ENCODE measurements around the gene PDLIM4. TPM values are rescaled to one million over a fixed set of nuclear protein-coding genes. Genes with fewer than 3 reads are reported as not detected.

The PDLIM4 gene
- total RNA-seq, 1 donor = 67.7 TPM

GRCh38 chr5:132232465-132232864, 25.0 kb upstream of the PDLIM4 start:
- Histone ChIP-seq H3K79me2 (ENCODE audit: insufficient read depth, low read length) (no peaks in the 10 kb centered on the region), H3K27me3 (ENCODE audit: insufficient read depth, low read length) (no peaks in the 10 kb centered on the region), H3K9me3 (ENCODE audit: low read depth, low read length) (no peaks in the 10 kb centered on the region), H3K4me2 (ENCODE audit: insufficient read depth, low read length) (no peak overlapping the region), H2AFZ (ENCODE audit: low read length) (no peak overlapping the region), H4K20me1 (ENCODE audit: insufficient read depth, low read length) (no peaks in the 10 kb centered on the region), H3K4me1 (ENCODE audit: insufficient read depth, low read length) (peaks cover 5% of the 10 kb centered on the region), H3K4me3 (ENCODE audit: insufficient read depth, low read length) (no peak overlapping the region), H3K27ac (ENCODE audit: low read depth, low read length) (no peak overlapping the region), H3K36me3 (ENCODE audit: insufficient read depth, low read length) (no peaks in the 10 kb centered on the region)
- TF ChIP-seq, protein P1, sequence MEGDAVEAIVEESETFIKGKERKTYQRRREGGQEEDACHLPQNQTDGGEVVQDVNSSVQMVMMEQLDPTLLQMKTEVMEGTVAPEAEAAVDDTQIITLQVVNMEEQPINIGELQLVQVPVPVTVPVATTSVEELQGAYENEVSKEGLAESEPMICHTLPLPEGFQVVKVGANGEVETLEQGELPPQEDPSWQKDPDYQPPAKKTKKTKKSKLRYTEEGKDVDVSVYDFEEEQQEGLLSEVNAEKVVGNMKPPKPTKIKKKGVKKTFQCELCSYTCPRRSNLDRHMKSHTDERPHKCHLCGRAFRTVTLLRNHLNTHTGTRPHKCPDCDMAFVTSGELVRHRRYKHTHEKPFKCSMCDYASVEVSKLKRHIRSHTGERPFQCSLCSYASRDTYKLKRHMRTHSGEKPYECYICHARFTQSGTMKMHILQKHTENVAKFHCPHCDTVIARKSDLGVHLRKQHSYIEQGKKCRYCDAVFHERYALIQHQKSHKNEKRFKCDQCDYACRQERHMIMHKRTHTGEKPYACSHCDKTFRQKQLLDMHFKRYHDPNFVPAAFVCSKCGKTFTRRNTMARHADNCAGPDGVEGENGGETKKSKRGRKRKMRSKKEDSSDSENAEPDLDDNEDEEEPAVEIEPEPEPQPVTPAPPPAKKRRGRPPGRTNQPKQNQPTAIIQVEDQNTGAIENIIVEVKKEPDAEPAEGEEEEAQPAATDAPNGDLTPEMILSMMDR (IDR thresholded peaks at IDR 0.05; ENCODE audit: extremely low read depth, low read depth, low read length) = no peak
- DNase-seq (ENCODE audit: insufficient read length, low spot score, missing footprints) = no peak

DNA sequence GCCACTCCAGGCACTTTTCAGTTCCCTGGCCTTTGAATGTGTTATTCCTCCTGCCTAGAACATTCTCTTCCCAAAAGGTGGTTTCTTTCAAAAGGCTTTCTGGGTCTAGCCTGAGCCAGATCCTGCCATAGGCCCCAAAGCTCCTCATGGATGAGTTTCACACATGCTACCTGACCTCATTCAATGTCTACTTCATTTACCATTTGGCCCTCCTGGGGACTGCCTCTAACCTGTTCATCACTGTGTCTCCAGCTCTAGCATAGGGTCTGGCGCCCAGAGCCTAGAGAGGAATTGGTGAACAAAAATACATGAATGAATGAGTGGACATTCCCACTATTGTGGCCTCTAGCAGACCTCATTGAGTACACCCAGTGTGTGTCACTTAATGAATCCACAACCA, 24.4 kb upstream of the PDLIM4 start:
- no peak overlapping the region for H3K27ac ChIP-seq (ENCODE audit: low read depth, low read length)
- no peak overlapping the region for H3K4me2 ChIP-seq (ENCODE audit: insufficient read depth, low read length)
- peaks cover 11% of the 10 kb centered on the region for H3K4me1 ChIP-seq (ENCODE audit: insufficient read depth, low read length)
- no peaks in the 10 kb centered on the region for H3K9me3 ChIP-seq (ENCODE audit: low read depth, low read length)
- no peak for DNase-seq (ENCODE audit: insufficient read length, low spot score, missing footprints)
- H3K79me2 ChIP-seq (ENCODE audit: insufficient read depth, low read length) = no peaks in the 10 kb centered on the region
- no peak overlapping the region for H3K4me3 ChIP-seq (ENCODE audit: insufficient read depth, low read length)
- TF ChIP-seq, protein P1 (IDR thresholded peaks at IDR 0.05; ENCODE audit: extremely low read depth, low read depth, low read length) = no peak
- no peaks in the 10 kb centered on the region for H3K36me3 ChIP-seq (ENCODE audit: insufficient read depth, low read length)
- no peaks in the 10 kb centered on the region for H4K20me1 ChIP-seq (ENCODE audit: insufficient read depth, low read length)
- no peak overlapping the region for H2AFZ ChIP-seq (ENCODE audit: low read length)
- no peaks in the 10 kb centered on the region for H3K27me3 ChIP-seq (ENCODE audit: insufficient read depth, low read length)

DNA sequence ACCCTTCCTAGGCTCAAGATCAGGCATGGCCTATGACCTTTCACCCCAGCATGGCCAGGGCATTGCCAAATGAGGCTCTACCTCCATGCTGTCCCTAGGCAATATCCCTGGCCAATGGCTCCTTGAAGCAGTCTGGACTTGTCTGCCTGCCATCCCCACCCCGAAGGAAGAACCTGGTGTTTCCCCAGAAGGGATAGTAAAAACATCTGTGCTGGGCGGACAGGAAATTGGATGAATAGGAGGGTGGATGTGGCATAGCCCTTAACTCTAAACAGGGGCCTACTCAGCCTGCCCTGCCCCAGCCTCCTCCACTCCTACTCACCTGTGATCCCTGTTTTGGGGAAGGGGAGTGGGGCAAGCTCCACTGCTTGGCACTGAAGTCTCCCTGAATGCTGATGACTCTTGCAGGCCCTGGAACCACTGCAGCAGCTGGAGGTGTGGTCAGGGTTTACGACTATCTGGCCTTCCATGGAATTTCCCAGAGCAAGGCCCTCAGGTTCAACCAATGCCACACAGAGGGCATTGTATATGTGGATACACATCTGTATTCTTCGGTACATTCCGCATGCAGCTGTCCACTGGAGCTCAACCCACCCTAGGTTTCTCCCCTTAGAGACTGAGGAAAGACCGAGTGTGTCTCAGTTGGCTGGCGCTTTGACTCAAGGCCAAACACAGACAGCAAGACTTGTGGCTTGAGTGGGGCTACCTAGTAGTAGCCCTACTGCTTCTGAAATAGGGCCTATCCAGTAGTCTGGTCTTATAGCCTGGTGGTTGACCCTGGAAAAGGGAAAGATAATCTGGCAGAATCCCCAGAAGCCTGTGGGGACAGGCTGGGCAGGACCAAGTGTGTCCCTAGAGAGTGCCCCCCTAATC, 23.4 kb upstream of the PDLIM4 start:
- Histone ChIP-seq H2AFZ (ENCODE audit: low read length) (no peak overlapping the region), H4K20me1 (ENCODE audit: insufficient read depth, low read length) (no peaks in the 10 kb centered on the region), H3K79me2 (ENCODE audit: insufficient read depth, low read length) (no peaks in the 10 kb centered on the region), H3K4me1 (ENCODE audit: insufficient read depth, low read length) (peaks cover 12% of the 10 kb centered on the region), H3K9me3 (ENCODE audit: low read depth, low read length) (no peaks in the 10 kb centered on the region), H3K27me3 (ENCODE audit: insufficient read depth, low read length) (no peaks in the 10 kb centered on the region), H3K4me2 (ENCODE audit: insufficient read depth, low read length) (no peak overlapping the region), H3K36me3 (ENCODE audit: insufficient read depth, low read length) (no peaks in the 10 kb centered on the region), H3K4me3 (ENCODE audit: insufficient read depth, low read length) (no peak overlapping the region), H3K27ac (ENCODE audit: low read depth, low read length) (no peak overlapping the region)
- TF ChIP-seq, protein P1 (IDR thresholded peaks at IDR 0.05; ENCODE audit: extremely low read depth, low read depth, low read length) = no peak
- no peak for DNase-seq (ENCODE audit: insufficient read length, low spot score, missing footprints)

DNA sequence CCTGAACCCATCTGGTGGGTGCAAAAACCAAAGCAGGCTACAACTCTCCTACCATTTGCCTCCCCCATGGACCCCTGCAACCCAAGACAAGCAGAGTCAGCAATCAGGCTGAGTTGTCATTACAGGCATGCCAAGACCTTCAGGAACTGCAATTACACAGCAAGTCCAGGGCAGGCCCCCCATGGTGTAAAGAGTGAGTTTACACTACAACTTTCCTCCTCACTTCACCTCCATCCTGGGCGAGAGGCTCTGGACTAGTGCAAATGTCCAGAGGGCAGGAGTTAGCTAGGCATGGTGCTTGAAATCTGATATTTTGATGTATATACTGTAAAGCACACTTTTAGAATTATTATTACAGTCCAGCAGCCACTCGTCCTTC, 22.8 kb upstream of the PDLIM4 start:
- DNase-seq (ENCODE audit: insufficient read length, low spot score, missing footprints) = no peak
- no peaks in the 10 kb centered on the region for H3K36me3 ChIP-seq (ENCODE audit: insufficient read depth, low read length)
- no peaks in the 10 kb centered on the region for H3K79me2 ChIP-seq (ENCODE audit: insufficient read depth, low read length)
- no peak overlapping the region for H3K4me3 ChIP-seq (ENCODE audit: insufficient read depth, low read length)
- H4K20me1 ChIP-seq (ENCODE audit: insufficient read depth, low read length) = no peaks in the 10 kb centered on the region
- no peaks in the 10 kb centered on the region for H3K27me3 ChIP-seq (ENCODE audit: insufficient read depth, low read length)
- no peak overlapping the region for H3K4me2 ChIP-seq (ENCODE audit: insufficient read depth, low read length)
- no peak overlapping the region for H3K27ac ChIP-seq (ENCODE audit: low read depth, low read length)
- no peak overlapping the region for H2AFZ ChIP-seq (ENCODE audit: low read length)
- TF ChIP-seq, protein P1 (IDR thresholded peaks at IDR 0.05; ENCODE audit: extremely low read depth, low read depth, low read length) = no peak
- H3K9me3 ChIP-seq (ENCODE audit: low read depth, low read length) = no peaks in the 10 kb centered on the region
- H3K4me1 ChIP-seq (ENCODE audit: insufficient read depth, low read length) = peaks cover 12% of the 10 kb centered on the region
